Measurements from ENCODE around the gene ABCA6.

The ABCA6 gene

GRCh38 chr17:69093279-69093789 lies 48.4 kb downstream of the ABCA6 start:
- no peak overlapping the region for H3K4me3 ChIP-seq (ENCODE audit: low read length)
- no peak for DNase-seq (ENCODE audit: low read depth)
- TF ChIP-seq, protein P1, sequence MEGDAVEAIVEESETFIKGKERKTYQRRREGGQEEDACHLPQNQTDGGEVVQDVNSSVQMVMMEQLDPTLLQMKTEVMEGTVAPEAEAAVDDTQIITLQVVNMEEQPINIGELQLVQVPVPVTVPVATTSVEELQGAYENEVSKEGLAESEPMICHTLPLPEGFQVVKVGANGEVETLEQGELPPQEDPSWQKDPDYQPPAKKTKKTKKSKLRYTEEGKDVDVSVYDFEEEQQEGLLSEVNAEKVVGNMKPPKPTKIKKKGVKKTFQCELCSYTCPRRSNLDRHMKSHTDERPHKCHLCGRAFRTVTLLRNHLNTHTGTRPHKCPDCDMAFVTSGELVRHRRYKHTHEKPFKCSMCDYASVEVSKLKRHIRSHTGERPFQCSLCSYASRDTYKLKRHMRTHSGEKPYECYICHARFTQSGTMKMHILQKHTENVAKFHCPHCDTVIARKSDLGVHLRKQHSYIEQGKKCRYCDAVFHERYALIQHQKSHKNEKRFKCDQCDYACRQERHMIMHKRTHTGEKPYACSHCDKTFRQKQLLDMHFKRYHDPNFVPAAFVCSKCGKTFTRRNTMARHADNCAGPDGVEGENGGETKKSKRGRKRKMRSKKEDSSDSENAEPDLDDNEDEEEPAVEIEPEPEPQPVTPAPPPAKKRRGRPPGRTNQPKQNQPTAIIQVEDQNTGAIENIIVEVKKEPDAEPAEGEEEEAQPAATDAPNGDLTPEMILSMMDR (conservative IDR thresholded peaks at IDR 0.05; ENCODE audit: low read depth, low read length), result no peak

- TF ChIP-seq, protein P1 (conservative IDR thresholded peaks at IDR 0.05; ENCODE audit: low read depth, low read length), result no peak
- no peak overlapping the region for H3K4me3 ChIP-seq (ENCODE audit: low read length)
- DNase-seq (ENCODE audit: low read depth), result no peak
These were observed 51.3 kb downstream of the ABCA6 start for GRCh38 chr17:69090365-69090764.

- DNase-seq (ENCODE audit: low read depth), result no peak
- H3K4me3 ChIP-seq (ENCODE audit: low read length), result no peak overlapping the region
- TF ChIP-seq, protein P1 (conservative IDR thresholded peaks at IDR 0.05; ENCODE audit: low read depth, low read length), result no peak
These were observed 53.0 kb downstream of the ABCA6 start for GRCh38 chr17:69088643-69089200.

DNA sequence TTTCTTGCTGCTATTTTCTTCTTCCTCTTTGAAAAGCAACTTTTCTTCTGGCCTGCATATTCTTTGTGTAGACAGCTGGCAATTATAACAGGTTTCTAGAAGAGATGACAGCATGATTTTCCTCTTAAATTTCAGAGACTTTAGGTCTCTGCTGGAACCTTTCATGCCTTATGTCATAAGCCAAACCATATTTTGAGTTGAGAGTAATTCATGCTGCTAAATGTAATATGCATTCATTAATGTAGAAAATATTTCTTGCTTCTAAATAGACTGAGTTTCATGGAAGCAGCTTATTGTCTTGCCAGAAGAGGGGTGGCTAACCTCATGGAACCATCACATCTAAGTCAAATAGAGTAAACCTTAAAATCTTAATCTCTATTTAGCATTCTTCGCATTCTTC lies 55.1 kb downstream of the ABCA6 start:
- peak; percentile 11 for DNase-seq (ENCODE audit: low read depth)
- no peak overlapping the region for H3K4me3 ChIP-seq (ENCODE audit: low read length)
- TF ChIP-seq, protein P1 (conservative IDR thresholded peaks at IDR 0.05; ENCODE audit: low read depth, low read length), result no peak

DNA sequence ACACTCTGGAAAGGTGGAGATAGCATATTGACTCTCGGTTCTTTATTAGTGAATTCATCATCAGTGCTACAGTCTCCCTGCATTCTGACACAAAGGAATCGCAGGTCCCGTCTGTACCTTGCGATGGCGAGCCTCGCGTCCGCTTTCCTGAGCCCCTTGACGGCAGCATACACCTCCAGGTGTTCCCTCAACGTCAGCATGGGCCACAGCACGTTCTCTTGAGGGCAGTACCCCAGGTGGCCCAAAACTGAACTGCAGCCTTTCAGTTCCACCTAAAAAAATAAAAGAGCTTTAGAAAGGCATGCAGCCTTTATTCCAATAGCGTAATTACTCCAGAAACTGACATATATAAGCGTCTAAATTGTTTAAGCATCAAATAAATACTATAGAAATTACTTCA lies 56.8 kb downstream of the ABCA6 start:
- TF ChIP-seq, protein P1 (conservative IDR thresholded peaks at IDR 0.05; ENCODE audit: low read depth, low read length), result peak; percentile 51
- DNase-seq (ENCODE audit: low read depth), result no peak
- H3K4me3 ChIP-seq (ENCODE audit: low read length), result no peak overlapping the region

GRCh38 chr17:69082696-69083095 lies 59.0 kb downstream of the ABCA6 start:
- no peak overlapping the region for H3K4me3 ChIP-seq (ENCODE audit: low read length)
- DNase-seq (ENCODE audit: low read depth), result no peak
- TF ChIP-seq, protein P1 (conservative IDR thresholded peaks at IDR 0.05; ENCODE audit: low read depth, low read length), result no peak

DNA sequence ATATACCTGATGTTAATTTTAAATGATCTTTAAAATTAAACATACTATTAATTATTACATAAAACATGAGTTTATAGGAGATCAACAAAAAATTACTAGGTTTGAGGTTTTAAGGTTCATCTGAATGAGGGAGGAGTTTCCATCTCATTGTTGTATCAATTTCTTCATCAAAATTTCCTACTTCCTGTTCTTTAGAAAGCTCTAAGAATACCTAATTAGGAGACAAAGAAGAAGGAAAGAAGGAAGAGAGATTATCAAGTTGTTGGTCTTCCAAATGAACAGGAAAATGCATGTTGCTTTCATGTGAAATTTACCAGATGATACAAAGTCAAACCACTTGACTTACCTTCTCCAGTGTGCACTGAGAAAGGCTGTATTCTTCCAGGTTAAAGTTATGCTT lies 62.8 kb downstream of the ABCA6 start:
- no peak for DNase-seq (ENCODE audit: low read depth)
- TF ChIP-seq, protein P1 (conservative IDR thresholded peaks at IDR 0.05; ENCODE audit: low read depth, low read length), result no peak
- no peak overlapping the region for H3K4me3 ChIP-seq (ENCODE audit: low read length)

All from retinal pigment epithelial cell (primary cell).